H1 (cell line): ENCODE data around the gene VIT. TPM values are rescaled to one million over a fixed set of nuclear protein-coding genes. Genes with fewer than 3 reads are reported as not detected.

Experiments used
- CTCF ChIA-PET: fragments of 300-600 bp; sonication (Branson Sonifier 250); formaldehyde crosslinking; loops from one replicate; lab custom pipeline; 2021; ENCODE audit not compliant: partially characterized antibody; lab: Charles Lee
- POLR2A ChIA-PET: fragments of 300-600 bp; sonication (Branson Sonifier 250); formaldehyde crosslinking; loops from one replicate; lab custom pipeline; 2021; ENCODE audit warnings: inconsistent platforms; ENCODE audit not compliant: partially characterized antibody; lab: Charles Lee
- DNase-seq, 2 experiments: peaks; one replicate each; pipeline versions ENCODE4 v3.0.0 to v3.0.0-alpha.2; 2010 to 2022; ENCODE audit warnings: low spot score in 2 of 2, low read depth in 1 of 2, mixed read lengths in 1 of 2
- FAIRE-seq: peaks from 2 replicates; lab custom pipeline; 2011; peaks lifted over from hg19 to GRCh38; lab: Jason Lieb, UNC
- H2AFZ ChIP-seq: 2 replicates; pipeline ENCODE4 v1.8.1; 2012; ENCODE audit warnings: low read length, inconsistent platforms
- H2AK5ac ChIP-seq: 2 replicates; pipeline ENCODE4 v1.6.1; 2013; ENCODE audit warnings: low read depth, low read length
- H2BK120ac ChIP-seq: replicated peaks from 2 replicates; pipeline ENCODE3; 2013; ENCODE audit warnings: low read depth, low read length, inconsistent platforms
- H2BK12ac ChIP-seq: 2 replicates; pipeline ENCODE4 v1.6.1; 2013; ENCODE audit warnings: low read depth, low read length
- H2BK15ac ChIP-seq: 2 replicates; pipeline ENCODE4 v1.6.1; 2013; ENCODE audit warnings: low read length
- H2BK20ac ChIP-seq: 2 replicates; pipeline ENCODE4 v1.6.1; 2013; ENCODE audit warnings: low read length
- H2BK5ac ChIP-seq: 2 replicates; pipeline ENCODE4 v1.6.1; 2013; ENCODE audit warnings: low read depth, low read length
- H3K14ac ChIP-seq: 2 replicates; pipeline ENCODE4 v1.6.1; 2013; ENCODE audit warnings: inconsistent platforms; ENCODE audit not compliant: insufficient read length
- H3K18ac ChIP-seq: 2 replicates; pipeline ENCODE4 v1.6.1; 2013; ENCODE audit warnings: low read length; ENCODE audit errors: extremely low read depth
- H3K23ac ChIP-seq: 2 replicates; pipeline ENCODE4 v1.6.1; 2013; ENCODE audit warnings: inconsistent platforms; ENCODE audit not compliant: insufficient read length
- H3K23me2 ChIP-seq: 2 replicates; pipeline ENCODE4 v1.6.1; 2013; ENCODE audit warnings: low read depth, low read length
- H3K27ac ChIP-seq: 2 replicates; pipeline ENCODE4 v1.6.1; 2011; ENCODE audit warnings: low read depth, low read length, inconsistent platforms
- H3K27me3 ChIP-seq, 4 experiments: replicated peaks in 1 of 4; 1 replicate in 1 of 4; 2 replicates in 3 of 4; pipeline versions ENCODE4 v1.6.1 to v1.8.1; 2011 to 2013; ENCODE audit warnings: low read length in 3 of 4, mild to moderate bottlenecking in 3 of 4, inconsistent platforms in 2 of 4, mixed read lengths in 2 of 4, moderate library complexity in 1 of 4; ENCODE audit not compliant: control insufficient read depth in 3 of 4, insufficient read depth in 3 of 4; ENCODE audit errors: extremely low read depth in 1 of 4
- H3K36me3 ChIP-seq, 4 experiments: 2 replicates each; pipeline versions ENCODE4 v1.6.1 to v1.8.1; 2011 to 2013; ENCODE audit warnings: mild to moderate bottlenecking in 4 of 4, low read length in 3 of 4, moderate library complexity in 2 of 4, control low read depth in 1 of 4, inconsistent platforms in 1 of 4; ENCODE audit not compliant: insufficient read depth in 4 of 4, control insufficient read depth in 2 of 4
- H3K4ac ChIP-seq: replicated peaks from 2 replicates; pipeline ENCODE3; 2013; ENCODE audit warnings: low read length, low read depth, mixed read lengths, inconsistent platforms; ENCODE audit not compliant: insufficient read length
- H3K4me1 ChIP-seq, 4 experiments: replicated peaks in 1 of 4; 1 replicate in 1 of 4; 2 replicates in 3 of 4; pipeline versions ENCODE4 v1.6.1 to v1.8.1; 2011 to 2013; ENCODE audit warnings: low read length in 3 of 4, inconsistent platforms in 2 of 4, mixed read lengths in 1 of 4; ENCODE audit not compliant: insufficient read depth in 4 of 4, control insufficient read depth in 3 of 4
- H3K4me2 ChIP-seq, 2 experiments: 2 replicates each; pipeline versions ENCODE4 v1.6.1 to v1.8.1; 2011 to 2013; ENCODE audit warnings: low read depth in 2 of 2, low read length in 2 of 2, control low read depth in 1 of 2, inconsistent platforms in 1 of 2, mild to moderate bottlenecking in 1 of 2; ENCODE audit not compliant: insufficient read depth in 1 of 2
- H3K4me3 ChIP-seq, 4 experiments: fragments of 200-600, 300-600 bp in 1 of 4; sonication (generic), shearing (Covaris generic), sonication (Bioruptor Twin) in 1 of 4; 2 replicates each; pipeline versions ENCODE4 v1.5.1 to v1.8.1; 2011 to 2016; ENCODE audit warnings: low read length in 4 of 4, low read depth in 3 of 4, control low read depth in 2 of 4, inconsistent platforms in 2 of 4, mild to moderate bottlenecking in 2 of 4, mixed read lengths in 1 of 4, moderate library complexity in 1 of 4; ENCODE audit not compliant: insufficient read depth in 2 of 4; ENCODE audit errors: extremely low read depth in 1 of 4
- H3K56ac ChIP-seq: replicated peaks from 2 replicates; pipeline ENCODE3; 2013; ENCODE audit warnings: low read depth, mild to moderate bottlenecking, mixed read lengths, low read length, inconsistent platforms; ENCODE audit not compliant: insufficient read length
- H3K79me1 ChIP-seq: 2 replicates; pipeline ENCODE4 v1.6.1; 2013; ENCODE audit warnings: low read depth, low read length, control low read depth
- H3K79me2 ChIP-seq, 2 experiments: 2 replicates each; pipeline versions ENCODE4 v1.6.1 to v1.8.1; 2012 to 2013; ENCODE audit warnings: low read length in 2 of 2, mild to moderate bottlenecking in 2 of 2, inconsistent platforms in 1 of 2; ENCODE audit not compliant: insufficient read depth in 2 of 2, control insufficient read depth in 1 of 2
- H3K9ac ChIP-seq, 4 experiments: replicated peaks in 1 of 4; 1 replicate in 1 of 4; 2 replicates in 3 of 4; pipeline versions ENCODE4 v1.6.1 to v1.8.1; 2011 to 2013; ENCODE audit warnings: low read depth in 3 of 4, low read length in 3 of 4, control low read depth in 2 of 4, mild to moderate bottlenecking in 2 of 4, moderate library complexity in 2 of 4, inconsistent platforms in 1 of 4; ENCODE audit errors: extremely low read depth in 1 of 4
- H3K9me3 ChIP-seq, 2 experiments: 2 replicates each; pipeline versions ENCODE4 v1.6.1 to v1.8.1; 2012 to 2013; ENCODE audit warnings: mild to moderate bottlenecking in 2 of 2, moderate library complexity in 2 of 2, control low read depth in 1 of 2, inconsistent platforms in 1 of 2, low read depth in 1 of 2, low read length in 1 of 2, mixed read lengths in 1 of 2; ENCODE audit not compliant: insufficient read depth in 2 of 2
- H4K20me1 ChIP-seq, 2 experiments: replicated peaks in 1 of 2; 2 replicates each; pipeline versions ENCODE3 to v1.8.1; 2011 to 2013; ENCODE audit warnings: inconsistent platforms in 2 of 2, low read length in 2 of 2, mild to moderate bottlenecking in 1 of 2; ENCODE audit not compliant: insufficient read depth in 2 of 2, control insufficient read depth in 1 of 2
- H4K5ac ChIP-seq: 2 replicates; pipeline ENCODE4 v1.6.1; 2013; ENCODE audit warnings: low read length, low read depth, mixed read lengths, inconsistent platforms; ENCODE audit not compliant: insufficient read length
- H4K8ac ChIP-seq: 2 replicates; pipeline ENCODE4 v1.8.0; 2013; ENCODE audit warnings: mild to moderate bottlenecking, moderate library complexity, low read length, inconsistent platforms; ENCODE audit not compliant: insufficient read depth; ENCODE audit errors: extremely low read depth
- H4K91ac ChIP-seq: replicated peaks from 2 replicates; pipeline ENCODE3; 2013; ENCODE audit warnings: low read length, mixed read lengths, inconsistent platforms; ENCODE audit not compliant: insufficient read length
- BCL11A ChIP-seq, 2 experiments: IDR thresholded peaks; one replicate each; pipeline ENCODE4 v1.6.1; 2011; ENCODE audit warnings: low read depth in 2 of 2, low read length in 2 of 2, mild to moderate bottlenecking in 2 of 2
- HDAC6 ChIP-seq: IDR thresholded peaks from one replicate; pipeline ENCODE4 v1.7.1; 2012; ENCODE audit warnings: low read depth, mild to moderate bottlenecking, inconsistent platforms, low read length, moderate library complexity
- JUN ChIP-seq: IDR thresholded peaks from 2 replicates; pipeline ENCODE4 v1.6.1; 2011; ENCODE audit warnings: low read depth, mild to moderate bottlenecking, improper control_type of control experiment, low read length
- MAFK ChIP-seq: IDR thresholded peaks from 2 replicates; pipeline ENCODE4 v1.6.1; 2012; ENCODE audit warnings: low read depth, mild to moderate bottlenecking, improper control_type of control experiment, low read length
- POLR2A ChIP-seq, 2 experiments: IDR thresholded peaks; 1 replicate in 1 of 2; 2 replicates in 1 of 2; pipeline ENCODE4 v1.6.1; 2011; ENCODE audit warnings: low read depth in 2 of 2, low read length in 2 of 2, mild to moderate bottlenecking in 2 of 2; ENCODE audit errors: control extremely low read depth in 1 of 2
- WGBS, 2 experiments: shearing (Covaris generic) in 1 of 2; methylation state at CpG; one replicate each; pipeline versions ENCODE4 v1.1.6 to v1.1.7; 2013 to 2015; ENCODE audit warnings: low lambda C conversion rate in 2 of 2, mixed read lengths in 2 of 2, inconsistent platforms in 1 of 2, low coverage in 1 of 2, missing lambda C conversion rate in 1 of 2; ENCODE audit not compliant: insufficient replicate concordance in 2 of 2, insufficient coverage in 1 of 2, insufficient read length in 1 of 2; ENCODE audit errors: extremely low coverage in 1 of 2, missing lambda C conversion rate in 1 of 2; 5-methylcytosine and 5-hydroxymethylcytosine counted together
- polyA plus RNA-seq, 7 experiments: library from polyadenylated mRNA; depleted of rRNA in 3 of 7; stranded (reverse) in 5 of 7; unstranded in 2 of 7; fragments of >200 nt in 5 of 7; fragments of 200-250 nt in 2 of 7; gene quantifications; 1 replicate in 5 of 7; 2 replicates in 1 of 7; 4 replicates in 1 of 7; pipeline versions ENCODE4 v1.2.1 to v1.2.3, GENCODE V29; 2011 to 2013; ENCODE audit warnings: missing spikeins in 2 of 7, mixed read lengths in 2 of 7
- total RNA-seq: library from RNA; stranded (reverse); fragmentation: NEBNext Ultra II Directional; extraction: Animal tissue kit (Norgen Biotek cat#: 25700); gene quantifications from 2 replicates; pipeline ENCODE4 v1.2.1, GENCODE V29; 2021
- TF ChIP-seq, protein P1 (sequence below): IDR thresholded peaks from 2 replicates; pipeline ENCODE4 v1.6.1; 2011; ENCODE audit warnings: low read length, improper control_type of control experiment
- TF ChIP-seq, protein P2 (sequence below), 3 experiments: IDR thresholded peaks; 1 replicate in 2 of 3; 2 replicates in 1 of 3; pipeline versions ENCODE4 v1.5.1 to v1.6.1; 2011; ENCODE audit warnings: low read length in 3 of 3, mild to moderate bottlenecking in 3 of 3, inconsistent platforms in 2 of 3, low read depth in 1 of 3, moderate library complexity in 1 of 3; ENCODE audit not compliant: insufficient read depth in 1 of 3; ENCODE audit errors: control extremely low read depth in 1 of 3

The VIT gene
- total and polyA plus RNA-seq, 2 of the 8 experiments (the other 6 are each of a cell fraction or from before 2014, with no cell fraction given), result 0.03 TPM; not detected in 1

DNA sequence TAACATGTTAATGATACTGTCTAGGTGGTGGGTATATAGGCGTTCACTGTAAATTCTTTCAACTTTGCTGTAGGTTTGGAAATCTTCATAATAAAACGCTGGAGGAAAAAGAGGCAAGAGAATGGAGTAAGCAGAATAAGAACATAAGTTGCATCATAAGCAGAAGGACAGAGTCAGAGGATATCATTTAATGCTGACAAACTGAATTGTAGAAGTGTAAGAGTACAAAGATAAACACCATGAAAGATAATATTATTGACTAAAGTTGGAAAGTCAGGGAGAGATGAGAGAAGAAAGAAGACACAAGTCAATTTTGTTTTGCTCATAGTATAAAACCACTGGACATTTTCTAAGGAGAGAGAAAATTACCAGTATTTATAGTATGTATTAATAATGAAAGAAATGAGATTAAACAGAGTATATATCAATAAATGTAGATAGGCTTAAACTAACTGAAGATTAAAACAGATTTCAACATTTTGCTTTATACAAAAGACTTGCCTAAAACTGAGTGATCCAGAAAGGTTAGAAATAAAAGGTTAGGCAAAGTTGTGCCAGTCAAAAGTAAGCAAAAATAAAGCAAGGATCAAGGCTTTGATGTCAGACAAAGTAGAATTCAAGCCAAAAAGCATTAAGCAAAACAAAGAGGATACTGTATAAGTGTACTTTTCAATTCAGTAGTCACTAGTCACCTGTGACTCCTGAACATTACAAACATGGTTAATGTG, 42.4 kb upstream of the VIT start:
- H3K14ac ChIP-seq, result no peak overlapping the region
- H2BK12ac ChIP-seq, result no peak overlapping the region
- no peak overlapping the region for H2BK5ac ChIP-seq
- H3K9me3 ChIP-seq, result no peaks in the 10 kb centered on the region
- H2AK5ac ChIP-seq, result no peak overlapping the region
- no peak overlapping the region for H3K27ac ChIP-seq
- WGBS, 2 experiments, result 82% methylated on average over 2 of the region's 2 CpGs; no CpG with 5 or more reads in 1 of the 2 experiments
- no peak overlapping the region for H4K8ac ChIP-seq
- no peak overlapping the region for H3K18ac ChIP-seq
- POLR2A ChIA-PET, result no interaction called here
- no peaks in the 10 kb centered on the region for H4K20me1 ChIP-seq
- no peaks in the 10 kb centered on the region for H3K4me1 ChIP-seq
- H3K23me2 ChIP-seq, result no peaks in the 10 kb centered on the region
- no peak overlapping the region for H3K4me2 ChIP-seq
- H3K36me3 ChIP-seq, result no peaks in the 10 kb centered on the region
- H3K23ac ChIP-seq, result no peak overlapping the region
- H2BK20ac ChIP-seq, result no peak overlapping the region
- no peaks in the 10 kb centered on the region for H3K79me2 ChIP-seq
- H4K91ac ChIP-seq, result no peak overlapping the region
- no peaks in the 10 kb centered on the region for H3K27me3 ChIP-seq
- no peak overlapping the region for H2BK120ac ChIP-seq
- FAIRE-seq, result no peak
- H3K4me3 ChIP-seq, result no peak overlapping the region
- CTCF ChIA-PET, result interaction anchor here (0.6 to 1.5 kb wide), 2 partner anchors 10 to 165 kb away, joined by 3 to 4 read pairs; no protein-coding TSS in a partner anchor
- H3K9ac ChIP-seq, result no peak overlapping the region
- no peak overlapping the region for H4K5ac ChIP-seq
- no peak overlapping the region for H2BK15ac ChIP-seq
- no peak overlapping the region for H3K4ac ChIP-seq
- H3K56ac ChIP-seq, result no peak overlapping the region
- DNase-seq, result no peak
- no peaks in the 10 kb centered on the region for H3K79me1 ChIP-seq
- H2AFZ ChIP-seq, result no peak overlapping the region
- TF ChIP-seq, protein P1, sequence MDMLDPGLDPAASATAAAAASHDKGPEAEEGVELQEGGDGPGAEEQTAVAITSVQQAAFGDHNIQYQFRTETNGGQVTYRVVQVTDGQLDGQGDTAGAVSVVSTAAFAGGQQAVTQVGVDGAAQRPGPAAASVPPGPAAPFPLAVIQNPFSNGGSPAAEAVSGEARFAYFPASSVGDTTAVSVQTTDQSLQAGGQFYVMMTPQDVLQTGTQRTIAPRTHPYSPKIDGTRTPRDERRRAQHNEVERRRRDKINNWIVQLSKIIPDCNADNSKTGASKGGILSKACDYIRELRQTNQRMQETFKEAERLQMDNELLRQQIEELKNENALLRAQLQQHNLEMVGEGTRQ, result no peak
- TF ChIP-seq MAFK (no peak), BCL11A (IDR thresholded peaks at IDR 0.05; ENCODE audit: low read depth in 2 of 2, low read length in 2 of 2) (no peak), POLR2A (IDR thresholded peaks at IDR 0.05; ENCODE audit: control extremely low read depth in 1 of 2, low read depth in 2 of 2, low read length in 2 of 2) (no peak), HDAC6 (no peak), JUN (no peak)
- TF ChIP-seq, protein P2, sequence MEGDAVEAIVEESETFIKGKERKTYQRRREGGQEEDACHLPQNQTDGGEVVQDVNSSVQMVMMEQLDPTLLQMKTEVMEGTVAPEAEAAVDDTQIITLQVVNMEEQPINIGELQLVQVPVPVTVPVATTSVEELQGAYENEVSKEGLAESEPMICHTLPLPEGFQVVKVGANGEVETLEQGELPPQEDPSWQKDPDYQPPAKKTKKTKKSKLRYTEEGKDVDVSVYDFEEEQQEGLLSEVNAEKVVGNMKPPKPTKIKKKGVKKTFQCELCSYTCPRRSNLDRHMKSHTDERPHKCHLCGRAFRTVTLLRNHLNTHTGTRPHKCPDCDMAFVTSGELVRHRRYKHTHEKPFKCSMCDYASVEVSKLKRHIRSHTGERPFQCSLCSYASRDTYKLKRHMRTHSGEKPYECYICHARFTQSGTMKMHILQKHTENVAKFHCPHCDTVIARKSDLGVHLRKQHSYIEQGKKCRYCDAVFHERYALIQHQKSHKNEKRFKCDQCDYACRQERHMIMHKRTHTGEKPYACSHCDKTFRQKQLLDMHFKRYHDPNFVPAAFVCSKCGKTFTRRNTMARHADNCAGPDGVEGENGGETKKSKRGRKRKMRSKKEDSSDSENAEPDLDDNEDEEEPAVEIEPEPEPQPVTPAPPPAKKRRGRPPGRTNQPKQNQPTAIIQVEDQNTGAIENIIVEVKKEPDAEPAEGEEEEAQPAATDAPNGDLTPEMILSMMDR (IDR thresholded peaks at IDR 0.05; ENCODE audit: control extremely low read depth in 1 of 3, insufficient read depth in 1 of 3, low read depth in 1 of 3, low read length in 3 of 3), result no peak
